ENCODE results near the gene CADM2.

- TF ChIP-seq CTCF (IDR thresholded peaks at IDR 0.05) = no peak
- no peak for TF ChIP-seq POLR2A (IDR thresholded peaks at IDR 0.05)
Observed at GRCh38 chr3:85355572-85355971, 396.8 kb downstream of the CADM2 start.

Measured in thyroid gland (tissue), 4 donors.